GM12878 (cell line): ENCODE data around the gene MTHFD1. TPM values are rescaled to one million over a fixed set of nuclear protein-coding genes. Genes with fewer than 3 reads are reported as not detected.

Experiments used
- ATF3 ChIP-seq: IDR thresholded peaks from 2 replicates; pipeline ENCODE4 v1.6.1; 2011; ENCODE audit warnings: low read depth, mild to moderate bottlenecking, low read length, moderate library complexity, borderline replicate concordance; ENCODE audit errors: extremely low read depth
- CBX5 ChIP-seq: sonication (generic); IDR thresholded peaks from 2 replicates; pipeline ENCODE4 v1.6.1; 2016; ENCODE audit warnings: low read depth, moderate library complexity, mild to moderate bottlenecking, inconsistent platforms
- CREM ChIP-seq: IDR thresholded peaks from 2 replicates; pipeline ENCODE4 v1.6.1; 2014; ENCODE audit warnings: antibody characterized with exemption, low read depth
- IRF3 ChIP-seq: fragments of 450-650 bp; IDR thresholded peaks from 2 replicates; pipeline ENCODE4 v1.6.1; 2014; ENCODE audit warnings: mild to moderate bottlenecking
- IRF4 ChIP-seq: IDR thresholded peaks from 2 replicates; pipeline ENCODE4 v1.6.1; 2011; ENCODE audit warnings: low read depth, low read length
- JUND ChIP-seq: IDR thresholded peaks from 2 replicates; pipeline ENCODE4 v1.6.1; 2012; ENCODE audit warnings: low read depth, mild to moderate bottlenecking, low read length, improper control_type of control experiment, moderate library complexity
- MTA3 ChIP-seq: IDR thresholded peaks from 2 replicates; pipeline ENCODE4 v1.6.1; 2012; ENCODE audit warnings: low read length, inconsistent platforms, borderline replicate concordance
- POLR2A ChIP-seq: IDR thresholded peaks from 2 replicates; pipeline ENCODE4 v1.6.1; 2011; ENCODE audit warnings: low read depth, mild to moderate bottlenecking, low read length
- STAT1 ChIP-seq: fragments of 450-650 bp; conservative IDR thresholded peaks from 2 replicates; pipeline ENCODE4 v1.6.1; 2014; ENCODE audit warnings: antibody characterized with exemption, mild to moderate bottlenecking
- YY1 ChIP-seq: IDR thresholded peaks from 2 replicates; pipeline ENCODE4 v1.6.1; 2011; ENCODE audit warnings: low read depth, mild to moderate bottlenecking, low read length
- polyA plus RNA-seq, 11 experiments: library from polyadenylated mRNA; depleted of rRNA in 4 of 11; unstranded in 6 of 11; stranded (reverse) in 5 of 11; fragments of >200 nt; fragmentation: Nextera tagmentation in 4 of 11; fragmentation: Illumina TruSeq in 1 of 11; extraction: Ambion mirVana in 4 of 11; extraction: Trizol in 1 of 11; gene quantifications; 1 replicate in 1 of 11; 2 replicates in 10 of 11; pipeline versions ENCODE4 v1.2.1 to v1.2.3, GENCODE V29; 2011 to 2016; ENCODE audit warnings: inconsistent platforms in 2 of 11, missing spikeins in 2 of 11, low read depth in 1 of 11
- total RNA-seq, 4 experiments: library from RNA; depleted of rRNA in 3 of 4; stranded (reverse); fragments of >200 nt in 3 of 4; fragmentation: Illumina TruSeq in 1 of 4; extraction: Trizol in 1 of 4; gene quantifications; 2 replicates each; pipeline versions ENCODE4 v1.2.1 to v1.2.3, GENCODE V29; 2013 to 2021
- TF ChIP-seq, protein P1 (sequence below): fragments of 450-650 bp; formaldehyde crosslinking; IDR thresholded peaks from 2 replicates; pipeline ENCODE4 v1.4.0; 2020; ENCODE audit warnings: mild to moderate bottlenecking, moderate library complexity
- TF ChIP-seq, protein P2 (sequence below): IDR thresholded peaks from 2 replicates; pipeline ENCODE4 v1.6.1; 2012; ENCODE audit warnings: low read length, inconsistent platforms
- TF ChIP-seq, protein P3 (sequence below): fragments of 450-650 bp; IDR thresholded peaks from 2 replicates; pipeline ENCODE4 v1.6.1; 2017; ENCODE audit warnings: antibody characterized with exemption, mild to moderate bottlenecking, moderate library complexity
- TF ChIP-seq, protein P4 (sequence below): fragments of 450-650 bp; formaldehyde crosslinking; IDR thresholded peaks from 2 replicates; pipeline ENCODE4 v1.4.0; 2022; ENCODE audit warnings: mild to moderate bottlenecking, moderate library complexity

MTHFD1 gene
- total and polyA plus RNA-seq, 10 of the 15 experiments (the other 5 are each of a cell fraction or from before 2014, with no cell fraction given): 99.3 to 310 (median 173) TPM

DNA sequence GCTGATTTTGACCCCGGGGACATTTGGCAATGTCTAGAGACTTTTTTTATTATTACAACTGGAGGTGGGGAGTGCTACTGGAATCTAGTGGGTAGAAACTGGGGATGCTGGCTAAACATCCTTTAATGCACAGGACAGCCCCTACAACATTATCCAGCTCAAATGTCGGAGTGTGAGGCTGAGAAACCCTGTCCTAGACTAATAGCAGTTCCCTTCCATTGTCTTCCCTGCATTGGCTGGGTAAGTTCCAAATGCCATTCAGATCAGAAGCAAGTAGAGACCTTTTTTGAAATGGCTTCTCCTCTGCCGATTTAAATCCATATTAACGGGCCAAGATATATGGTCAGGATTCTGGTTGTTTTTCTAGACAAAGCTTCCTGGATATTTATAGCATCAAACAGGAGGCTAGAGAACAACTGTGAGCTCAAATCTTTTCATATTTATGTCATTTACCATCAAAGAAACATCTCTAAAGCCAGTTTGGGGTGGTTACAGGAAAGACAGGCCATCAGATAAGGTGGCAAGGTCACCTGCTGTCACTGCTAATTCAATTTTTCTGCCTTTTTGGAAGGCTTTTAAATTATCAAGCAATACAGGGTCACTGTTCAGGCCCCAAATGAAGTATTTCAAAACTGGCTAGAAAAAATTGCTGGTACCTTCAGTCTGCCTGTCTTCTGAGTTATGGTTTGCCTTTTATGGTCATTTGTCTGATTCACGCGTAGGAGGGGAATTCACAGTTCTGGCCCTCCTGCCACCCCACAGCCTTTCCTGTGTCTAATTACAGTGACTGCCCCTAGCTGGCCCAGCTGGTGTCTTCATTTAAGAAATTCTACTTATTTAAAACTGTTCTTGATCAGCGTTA lies 57.1 kb downstream of the MTHFD1 start (continued):
- TF ChIP-seq, protein P1, sequence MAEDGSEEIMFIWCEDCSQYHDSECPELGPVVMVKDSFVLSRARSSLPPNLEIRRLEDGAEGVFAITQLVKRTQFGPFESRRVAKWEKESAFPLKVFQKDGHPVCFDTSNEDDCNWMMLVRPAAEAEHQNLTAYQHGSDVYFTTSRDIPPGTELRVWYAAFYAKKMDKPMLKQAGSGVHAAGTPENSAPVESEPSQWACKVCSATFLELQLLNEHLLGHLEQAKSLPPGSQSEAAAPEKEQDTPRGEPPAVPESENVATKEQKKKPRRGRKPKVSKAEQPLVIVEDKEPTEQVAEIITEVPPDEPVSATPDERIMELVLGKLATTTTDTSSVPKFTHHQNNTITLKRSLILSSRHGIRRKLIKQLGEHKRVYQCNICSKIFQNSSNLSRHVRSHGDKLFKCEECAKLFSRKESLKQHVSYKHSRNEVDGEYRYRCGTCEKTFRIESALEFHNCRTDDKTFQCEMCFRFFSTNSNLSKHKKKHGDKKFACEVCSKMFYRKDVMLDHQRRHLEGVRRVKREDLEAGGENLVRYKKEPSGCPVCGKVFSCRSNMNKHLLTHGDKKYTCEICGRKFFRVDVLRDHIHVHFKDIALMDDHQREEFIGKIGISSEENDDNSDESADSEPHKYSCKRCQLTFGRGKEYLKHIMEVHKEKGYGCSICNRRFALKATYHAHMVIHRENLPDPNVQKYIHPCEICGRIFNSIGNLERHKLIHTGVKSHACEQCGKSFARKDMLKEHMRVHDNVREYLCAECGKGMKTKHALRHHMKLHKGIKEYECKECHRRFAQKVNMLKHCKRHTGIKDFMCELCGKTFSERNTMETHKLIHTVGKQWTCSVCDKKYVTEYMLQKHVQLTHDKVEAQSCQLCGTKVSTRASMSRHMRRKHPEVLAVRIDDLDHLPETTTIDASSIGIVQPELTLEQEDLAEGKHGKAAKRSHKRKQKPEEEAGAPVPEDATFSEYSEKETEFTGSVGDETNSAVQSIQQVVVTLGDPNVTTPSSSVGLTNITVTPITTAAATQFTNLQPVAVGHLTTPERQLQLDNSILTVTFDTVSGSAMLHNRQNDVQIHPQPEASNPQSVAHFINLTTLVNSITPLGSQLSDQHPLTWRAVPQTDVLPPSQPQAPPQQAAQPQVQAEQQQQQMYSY: no peak
- TF ChIP-seq, protein P2, sequence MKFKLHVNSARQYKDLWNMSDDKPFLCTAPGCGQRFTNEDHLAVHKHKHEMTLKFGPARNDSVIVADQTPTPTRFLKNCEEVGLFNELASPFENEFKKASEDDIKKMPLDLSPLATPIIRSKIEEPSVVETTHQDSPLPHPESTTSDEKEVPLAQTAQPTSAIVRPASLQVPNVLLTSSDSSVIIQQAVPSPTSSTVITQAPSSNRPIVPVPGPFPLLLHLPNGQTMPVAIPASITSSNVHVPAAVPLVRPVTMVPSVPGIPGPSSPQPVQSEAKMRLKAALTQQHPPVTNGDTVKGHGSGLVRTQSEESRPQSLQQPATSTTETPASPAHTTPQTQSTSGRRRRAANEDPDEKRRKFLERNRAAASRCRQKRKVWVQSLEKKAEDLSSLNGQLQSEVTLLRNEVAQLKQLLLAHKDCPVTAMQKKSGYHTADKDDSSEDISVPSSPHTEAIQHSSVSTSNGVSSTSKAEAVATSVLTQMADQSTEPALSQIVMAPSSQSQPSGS: peak; percentile 47; the same call in 1 of the 2 replicates
- TF ChIP-seq STAT1: no peak; the same call in 1 of the 2 replicates
- 0 out of 2 replicates have a peak, but pooled peaks have one; percentile 25 for TF ChIP-seq MTA3
- TF ChIP-seq, protein P3, sequence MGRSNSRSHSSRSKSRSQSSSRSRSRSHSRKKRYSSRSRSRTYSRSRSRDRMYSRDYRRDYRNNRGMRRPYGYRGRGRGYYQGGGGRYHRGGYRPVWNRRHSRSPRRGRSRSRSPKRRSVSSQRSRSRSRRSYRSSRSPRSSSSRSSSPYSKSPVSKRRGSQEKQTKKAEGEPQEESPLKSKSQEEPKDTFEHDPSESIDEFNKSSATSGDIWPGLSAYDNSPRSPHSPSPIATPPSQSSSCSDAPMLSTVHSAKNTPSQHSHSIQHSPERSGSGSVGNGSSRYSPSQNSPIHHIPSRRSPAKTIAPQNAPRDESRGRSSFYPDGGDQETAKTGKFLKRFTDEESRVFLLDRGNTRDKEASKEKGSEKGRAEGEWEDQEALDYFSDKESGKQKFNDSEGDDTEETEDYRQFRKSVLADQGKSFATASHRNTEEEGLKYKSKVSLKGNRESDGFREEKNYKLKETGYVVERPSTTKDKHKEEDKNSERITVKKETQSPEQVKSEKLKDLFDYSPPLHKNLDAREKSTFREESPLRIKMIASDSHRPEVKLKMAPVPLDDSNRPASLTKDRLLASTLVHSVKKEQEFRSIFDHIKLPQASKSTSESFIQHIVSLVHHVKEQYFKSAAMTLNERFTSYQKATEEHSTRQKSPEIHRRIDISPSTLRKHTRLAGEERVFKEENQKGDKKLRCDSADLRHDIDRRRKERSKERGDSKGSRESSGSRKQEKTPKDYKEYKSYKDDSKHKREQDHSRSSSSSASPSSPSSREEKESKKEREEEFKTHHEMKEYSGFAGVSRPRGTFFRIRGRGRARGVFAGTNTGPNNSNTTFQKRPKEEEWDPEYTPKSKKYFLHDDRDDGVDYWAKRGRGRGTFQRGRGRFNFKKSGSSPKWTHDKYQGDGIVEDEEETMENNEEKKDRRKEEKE: no peak
- peak; percentile 65; the same call in 1 of the 2 replicates for TF ChIP-seq CREM
- no peak for TF ChIP-seq CBX5
- no peak for TF ChIP-seq JUND
- no peak for TF ChIP-seq ATF3
- no peak for TF ChIP-seq IRF3
- no peak for TF ChIP-seq YY1
- TF ChIP-seq POLR2A: peak; percentile 37; the same call in 1 of the 2 replicates
- TF ChIP-seq, protein P4, sequence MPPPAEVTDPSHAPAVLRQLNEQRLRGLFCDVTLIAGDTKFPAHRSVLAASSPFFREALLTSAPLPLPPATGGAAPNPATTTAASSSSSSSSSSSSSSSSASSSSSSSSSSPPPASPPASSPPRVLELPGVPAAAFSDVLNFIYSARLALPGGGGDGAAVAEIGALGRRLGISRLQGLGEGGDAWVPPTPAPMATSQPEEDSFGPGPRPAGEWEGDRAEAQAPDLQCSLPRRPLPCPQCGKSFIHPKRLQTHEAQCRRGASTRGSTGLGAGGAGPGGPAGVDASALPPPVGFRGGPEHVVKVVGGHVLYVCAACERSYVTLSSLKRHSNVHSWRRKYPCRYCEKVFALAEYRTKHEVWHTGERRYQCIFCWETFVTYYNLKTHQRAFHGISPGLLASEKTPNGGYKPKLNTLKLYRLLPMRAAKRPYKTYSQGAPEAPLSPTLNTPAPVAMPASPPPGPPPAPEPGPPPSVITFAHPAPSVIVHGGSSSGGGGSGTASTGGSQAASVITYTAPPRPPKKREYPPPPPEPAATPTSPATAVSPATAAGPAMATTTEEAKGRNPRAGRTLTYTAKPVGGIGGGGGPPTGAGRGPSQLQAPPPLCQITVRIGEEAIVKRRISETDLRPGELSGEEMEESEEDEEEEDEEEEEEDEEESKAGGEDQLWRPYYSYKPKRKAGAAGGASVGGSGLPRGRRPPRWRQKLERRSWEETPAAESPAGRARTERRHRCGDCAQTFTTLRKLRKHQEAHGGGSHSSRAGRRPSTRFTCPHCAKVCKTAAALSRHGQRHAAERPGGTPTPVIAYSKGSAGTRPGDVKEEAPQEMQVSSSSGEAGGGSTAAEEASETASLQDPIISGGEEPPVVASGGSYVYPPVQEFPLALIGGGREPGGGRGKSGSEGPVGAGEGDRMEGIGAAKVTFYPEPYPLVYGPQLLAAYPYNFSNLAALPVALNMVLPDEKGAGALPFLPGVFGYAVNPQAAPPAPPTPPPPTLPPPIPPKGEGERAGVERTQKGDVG (CRISPR knock-in tag): 0 out of 2 replicates have a peak, but pooled peaks have one; percentile 27
- TF ChIP-seq IRF4: no peak
